D721Med (cell line): ENCODE results near the gene HLA-DMB.

Experiments
- DNase-seq: peaks from one replicate; pipeline ENCODE4 v3.0.0; 2011; ENCODE audit warnings: low spot score; ENCODE audit not compliant: insufficient read length
- FAIRE-seq: peaks from 2 replicates; lab custom pipeline; 2011; peaks lifted over from hg19 to GRCh38; lab: Jason Lieb, UNC
- TF ChIP-seq, protein P1 (sequence below): IDR thresholded peaks from 2 replicates; pipeline ENCODE4 v1.5.1; 2012; ENCODE audit warnings: mild to moderate bottlenecking, control low read depth; ENCODE audit not compliant: insufficient read depth; ENCODE audit errors: missing control alignments

Gene HLA-DMB

DNA sequence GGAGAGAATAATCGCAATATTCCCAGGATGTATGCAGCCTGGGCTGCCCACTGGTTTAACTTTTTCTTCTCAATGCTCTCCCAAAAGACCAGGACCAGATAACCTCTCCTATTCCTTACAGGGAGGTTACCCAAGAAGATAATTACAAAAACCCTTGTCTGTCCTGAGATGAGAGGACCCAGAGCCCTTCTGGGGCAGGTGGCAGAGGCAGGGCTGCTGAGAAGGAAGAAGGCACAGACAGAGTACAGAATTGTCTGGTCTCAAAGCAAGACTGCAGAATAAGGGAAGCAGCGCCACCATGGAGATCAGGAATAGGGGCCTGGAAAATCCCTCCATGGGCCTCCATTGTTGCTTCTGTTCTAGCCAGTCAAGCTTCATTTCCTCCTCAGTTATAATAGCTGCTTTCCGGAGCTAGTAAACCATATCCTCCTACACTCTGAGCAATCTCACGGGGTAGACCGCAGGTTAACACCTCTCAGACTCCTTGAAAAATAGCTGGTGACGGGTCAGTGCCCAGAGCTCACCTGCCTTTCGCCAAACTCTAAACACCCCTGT lies 463 bp upstream of the HLA-DMB start:
- TF ChIP-seq, protein P1, sequence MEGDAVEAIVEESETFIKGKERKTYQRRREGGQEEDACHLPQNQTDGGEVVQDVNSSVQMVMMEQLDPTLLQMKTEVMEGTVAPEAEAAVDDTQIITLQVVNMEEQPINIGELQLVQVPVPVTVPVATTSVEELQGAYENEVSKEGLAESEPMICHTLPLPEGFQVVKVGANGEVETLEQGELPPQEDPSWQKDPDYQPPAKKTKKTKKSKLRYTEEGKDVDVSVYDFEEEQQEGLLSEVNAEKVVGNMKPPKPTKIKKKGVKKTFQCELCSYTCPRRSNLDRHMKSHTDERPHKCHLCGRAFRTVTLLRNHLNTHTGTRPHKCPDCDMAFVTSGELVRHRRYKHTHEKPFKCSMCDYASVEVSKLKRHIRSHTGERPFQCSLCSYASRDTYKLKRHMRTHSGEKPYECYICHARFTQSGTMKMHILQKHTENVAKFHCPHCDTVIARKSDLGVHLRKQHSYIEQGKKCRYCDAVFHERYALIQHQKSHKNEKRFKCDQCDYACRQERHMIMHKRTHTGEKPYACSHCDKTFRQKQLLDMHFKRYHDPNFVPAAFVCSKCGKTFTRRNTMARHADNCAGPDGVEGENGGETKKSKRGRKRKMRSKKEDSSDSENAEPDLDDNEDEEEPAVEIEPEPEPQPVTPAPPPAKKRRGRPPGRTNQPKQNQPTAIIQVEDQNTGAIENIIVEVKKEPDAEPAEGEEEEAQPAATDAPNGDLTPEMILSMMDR, result no peak
- DNase-seq, result no peak
- FAIRE-seq, result no peak

DNA sequence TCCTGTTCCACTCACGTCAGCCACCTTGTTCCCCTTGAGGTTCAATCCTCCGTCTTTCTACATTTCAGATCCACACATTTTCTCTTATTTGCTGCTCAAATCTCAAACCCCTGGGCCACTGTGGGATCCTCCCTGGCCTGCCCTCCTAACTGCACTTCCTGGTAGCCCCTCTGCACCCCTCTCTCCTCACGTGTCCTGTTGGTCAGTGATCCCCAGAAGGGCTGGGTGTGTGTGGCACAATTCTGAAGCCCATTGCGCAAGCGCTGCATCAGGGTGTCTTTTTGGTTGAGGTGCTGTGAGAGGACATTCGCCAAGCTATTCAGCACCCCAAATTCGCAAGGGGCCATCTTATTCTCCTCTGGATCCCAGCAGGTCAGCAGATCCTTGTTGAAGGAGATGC lies 2.3 kb downstream of the HLA-DMB start:
- DNase-seq (no peak), FAIRE-seq (no peak)
- TF ChIP-seq, protein P1, result no peak

DNA sequence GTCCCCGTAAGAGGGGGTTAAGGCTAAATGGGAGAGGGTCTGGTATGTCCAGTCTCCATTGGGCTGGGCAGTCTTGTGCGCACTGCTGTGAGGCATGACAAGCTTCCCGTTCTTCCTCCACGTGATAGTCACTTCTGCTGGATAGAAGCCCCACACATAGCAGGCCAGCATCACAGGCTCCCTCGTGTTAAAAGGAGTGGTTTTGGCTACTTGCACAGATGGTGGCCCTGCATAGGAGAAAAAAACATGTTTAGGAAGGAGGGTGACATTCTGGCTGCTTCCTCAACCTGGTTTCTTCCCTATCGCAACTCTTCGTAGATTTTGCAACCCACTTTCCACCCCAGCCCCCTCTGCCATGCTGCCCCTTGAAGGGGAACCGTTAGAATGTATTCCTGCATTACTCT lies 3.6 kb downstream of the HLA-DMB start:
- DNase-seq (no peak), FAIRE-seq (no peak)
- TF ChIP-seq, protein P1, result no peak

DNA sequence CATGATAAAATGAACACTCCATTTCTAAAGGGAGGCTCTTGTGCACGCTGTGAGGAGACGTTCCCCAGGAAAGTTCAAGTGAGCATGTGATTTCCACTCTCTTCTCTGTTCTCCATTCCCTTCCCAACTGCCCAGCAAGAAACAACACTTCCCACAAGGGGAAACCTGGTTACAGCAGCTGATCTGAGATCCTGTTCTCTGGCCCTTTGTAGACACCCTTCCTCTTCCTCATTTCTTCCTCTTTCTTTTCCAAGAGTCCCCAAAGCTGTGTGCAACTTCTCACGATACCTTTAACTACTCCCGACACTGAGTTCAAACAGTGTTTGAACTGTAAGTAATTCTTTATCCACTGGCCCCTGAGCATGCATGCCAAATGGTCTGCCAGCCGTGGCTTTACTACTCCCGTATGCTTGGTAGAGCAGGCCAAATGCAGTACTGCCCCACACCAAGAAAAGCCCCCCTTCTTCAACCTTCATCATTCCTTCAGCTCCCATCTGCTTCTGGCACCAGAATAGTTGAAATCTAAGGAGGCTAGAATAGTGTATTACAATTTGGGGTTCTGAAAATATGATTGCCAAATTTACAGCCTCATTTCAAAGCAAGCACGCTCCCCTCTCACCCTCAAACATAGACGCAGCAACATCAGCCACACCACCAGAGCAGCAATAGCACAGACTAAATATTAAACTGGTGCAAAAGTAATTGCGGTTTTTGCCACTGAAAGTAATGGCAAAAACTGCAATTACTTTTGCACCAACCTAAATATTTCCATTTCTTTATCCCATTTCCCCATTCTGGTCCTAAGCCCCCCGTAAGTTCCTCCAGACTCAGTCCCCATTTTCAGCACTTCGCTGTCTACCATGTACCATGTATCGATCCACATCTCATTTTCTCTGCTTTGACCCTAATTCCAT lies 4.3 kb downstream of the HLA-DMB start:
- TF ChIP-seq, protein P1, result no peak
- no peak for DNase-seq
- no peak for FAIRE-seq

DNA sequence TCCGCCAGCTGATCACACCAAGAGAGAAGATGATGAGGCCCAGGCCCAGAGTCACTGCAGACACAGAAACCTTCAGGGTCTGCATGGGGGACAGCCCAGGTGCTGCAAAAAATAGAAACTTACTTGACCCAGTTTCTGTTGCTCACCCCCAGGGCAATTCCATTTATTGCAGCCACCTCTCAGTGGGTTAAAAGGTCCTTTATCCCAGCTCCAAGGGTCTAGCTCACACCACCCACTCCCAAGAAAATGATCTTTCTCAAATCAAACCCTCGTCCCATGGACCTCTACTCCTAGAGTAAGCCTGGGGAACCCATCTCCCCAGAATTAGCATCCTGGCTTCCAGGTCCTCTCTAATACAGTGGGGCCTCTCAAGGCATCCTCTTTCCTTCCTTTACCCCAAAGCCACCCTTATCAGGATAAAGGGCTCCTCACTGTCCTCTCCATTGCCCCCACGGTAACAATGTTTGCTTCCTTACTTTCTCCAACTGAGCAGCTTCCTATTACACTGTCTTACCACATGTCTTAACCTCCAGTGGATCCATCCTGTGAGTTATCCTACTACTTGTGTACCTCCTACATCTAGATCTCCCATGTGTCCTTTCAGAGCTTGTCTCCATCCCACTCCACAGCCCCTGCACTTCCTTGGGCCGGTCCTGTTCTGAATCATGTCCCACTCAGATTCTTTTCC lies 5.1 kb downstream of the HLA-DMB start:
- no peak for DNase-seq
- no peak for FAIRE-seq
- TF ChIP-seq, protein P1, result no peak

DNA sequence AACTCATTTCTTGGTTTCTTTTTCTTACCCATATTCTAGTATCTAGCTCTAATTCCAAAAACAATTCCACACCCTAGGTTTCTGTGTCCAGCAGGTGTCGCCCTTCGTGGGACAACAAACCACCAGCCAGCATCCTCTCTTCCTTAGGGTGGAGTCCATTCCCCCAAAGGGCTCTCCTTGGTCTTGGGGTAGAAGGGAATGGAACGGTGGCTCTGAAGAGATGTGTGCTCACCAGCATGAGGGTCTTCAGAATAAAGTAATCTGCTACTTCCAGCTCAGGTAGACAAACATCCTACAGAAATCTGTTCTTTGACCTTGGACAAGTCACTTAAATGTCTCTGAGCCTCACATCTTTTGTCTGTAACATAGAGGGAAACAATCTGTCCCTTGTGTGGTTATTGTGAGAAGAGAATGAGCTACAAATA lies 7.2 kb downstream of the HLA-DMB start:
- TF ChIP-seq, protein P1, result peak; percentile 82
- FAIRE-seq, result no peak

More for the DNA sequence above, 7.2 kb downstream of the HLA-DMB start:
- no peak for DNase-seq
